H1 (cell line): ENCODE data around the gene CSF3. TPM values are rescaled to one million over a fixed set of nuclear protein-coding genes. Genes with fewer than 3 reads are reported as not detected.

ENCODE experiments used
- CTCF ChIA-PET: fragments of 300-600 bp; sonication (Branson Sonifier 250); formaldehyde crosslinking; loops from one replicate; lab custom pipeline; 2021; ENCODE audit not compliant: partially characterized antibody; lab: Charles Lee
- POLR2A ChIA-PET: fragments of 300-600 bp; sonication (Branson Sonifier 250); formaldehyde crosslinking; loops from one replicate; lab custom pipeline; 2021; ENCODE audit warnings: inconsistent platforms; ENCODE audit not compliant: partially characterized antibody; lab: Charles Lee
- DNase-seq, 2 experiments: peaks; one replicate each; pipeline versions ENCODE4 v3.0.0 to v3.0.0-alpha.2; 2010 to 2022; ENCODE audit warnings: low spot score in 2 of 2, low read depth in 1 of 2, mixed read lengths in 1 of 2
- FAIRE-seq: peaks from 2 replicates; lab custom pipeline; 2011; peaks lifted over from hg19 to GRCh38; lab: Jason Lieb, UNC
- H2AFZ ChIP-seq: 2 replicates; pipeline ENCODE4 v1.8.1; 2012; ENCODE audit warnings: low read length, inconsistent platforms
- H2AK5ac ChIP-seq: 2 replicates; pipeline ENCODE4 v1.6.1; 2013; ENCODE audit warnings: low read depth, low read length
- H2BK120ac ChIP-seq: replicated peaks from 2 replicates; pipeline ENCODE3; 2013; ENCODE audit warnings: low read depth, low read length, inconsistent platforms
- H2BK12ac ChIP-seq: 2 replicates; pipeline ENCODE4 v1.6.1; 2013; ENCODE audit warnings: low read depth, low read length
- H2BK15ac ChIP-seq: 2 replicates; pipeline ENCODE4 v1.6.1; 2013; ENCODE audit warnings: low read length
- H2BK20ac ChIP-seq: 2 replicates; pipeline ENCODE4 v1.6.1; 2013; ENCODE audit warnings: low read length
- H2BK5ac ChIP-seq: 2 replicates; pipeline ENCODE4 v1.6.1; 2013; ENCODE audit warnings: low read depth, low read length
- H3K14ac ChIP-seq: 2 replicates; pipeline ENCODE4 v1.6.1; 2013; ENCODE audit warnings: inconsistent platforms; ENCODE audit not compliant: insufficient read length
- H3K18ac ChIP-seq: 2 replicates; pipeline ENCODE4 v1.6.1; 2013; ENCODE audit warnings: low read length; ENCODE audit errors: extremely low read depth
- H3K23ac ChIP-seq: 2 replicates; pipeline ENCODE4 v1.6.1; 2013; ENCODE audit warnings: inconsistent platforms; ENCODE audit not compliant: insufficient read length
- H3K23me2 ChIP-seq: 2 replicates; pipeline ENCODE4 v1.6.1; 2013; ENCODE audit warnings: low read depth, low read length
- H3K27ac ChIP-seq: 2 replicates; pipeline ENCODE4 v1.6.1; 2011; ENCODE audit warnings: low read depth, low read length, inconsistent platforms
- H3K27me3 ChIP-seq, 4 experiments: replicated peaks in 1 of 4; 1 replicate in 1 of 4; 2 replicates in 3 of 4; pipeline versions ENCODE4 v1.6.1 to v1.8.1; 2011 to 2013; ENCODE audit warnings: low read length in 3 of 4, mild to moderate bottlenecking in 3 of 4, inconsistent platforms in 2 of 4, mixed read lengths in 2 of 4, moderate library complexity in 1 of 4; ENCODE audit not compliant: control insufficient read depth in 3 of 4, insufficient read depth in 3 of 4; ENCODE audit errors: extremely low read depth in 1 of 4
- H3K36me3 ChIP-seq, 4 experiments: 2 replicates each; pipeline versions ENCODE4 v1.6.1 to v1.8.1; 2011 to 2013; ENCODE audit warnings: mild to moderate bottlenecking in 4 of 4, low read length in 3 of 4, moderate library complexity in 2 of 4, control low read depth in 1 of 4, inconsistent platforms in 1 of 4; ENCODE audit not compliant: insufficient read depth in 4 of 4, control insufficient read depth in 2 of 4
- H3K4ac ChIP-seq: replicated peaks from 2 replicates; pipeline ENCODE3; 2013; ENCODE audit warnings: low read length, low read depth, mixed read lengths, inconsistent platforms; ENCODE audit not compliant: insufficient read length
- H3K4me1 ChIP-seq, 4 experiments: replicated peaks in 1 of 4; 1 replicate in 1 of 4; 2 replicates in 3 of 4; pipeline versions ENCODE4 v1.6.1 to v1.8.1; 2011 to 2013; ENCODE audit warnings: low read length in 3 of 4, inconsistent platforms in 2 of 4, mixed read lengths in 1 of 4; ENCODE audit not compliant: insufficient read depth in 4 of 4, control insufficient read depth in 3 of 4
- H3K4me2 ChIP-seq, 2 experiments: 2 replicates each; pipeline versions ENCODE4 v1.6.1 to v1.8.1; 2011 to 2013; ENCODE audit warnings: low read depth in 2 of 2, low read length in 2 of 2, control low read depth in 1 of 2, inconsistent platforms in 1 of 2, mild to moderate bottlenecking in 1 of 2; ENCODE audit not compliant: insufficient read depth in 1 of 2
- H3K4me3 ChIP-seq, 4 experiments: fragments of 200-600, 300-600 bp in 1 of 4; sonication (generic), shearing (Covaris generic), sonication (Bioruptor Twin) in 1 of 4; 2 replicates each; pipeline versions ENCODE4 v1.5.1 to v1.8.1; 2011 to 2016; ENCODE audit warnings: low read length in 4 of 4, low read depth in 3 of 4, control low read depth in 2 of 4, inconsistent platforms in 2 of 4, mild to moderate bottlenecking in 2 of 4, mixed read lengths in 1 of 4, moderate library complexity in 1 of 4; ENCODE audit not compliant: insufficient read depth in 2 of 4; ENCODE audit errors: extremely low read depth in 1 of 4
- H3K56ac ChIP-seq: replicated peaks from 2 replicates; pipeline ENCODE3; 2013; ENCODE audit warnings: low read depth, mild to moderate bottlenecking, mixed read lengths, low read length, inconsistent platforms; ENCODE audit not compliant: insufficient read length
- H3K79me1 ChIP-seq: 2 replicates; pipeline ENCODE4 v1.6.1; 2013; ENCODE audit warnings: low read depth, low read length, control low read depth
- H3K79me2 ChIP-seq, 2 experiments: 2 replicates each; pipeline versions ENCODE4 v1.6.1 to v1.8.1; 2012 to 2013; ENCODE audit warnings: low read length in 2 of 2, mild to moderate bottlenecking in 2 of 2, inconsistent platforms in 1 of 2; ENCODE audit not compliant: insufficient read depth in 2 of 2, control insufficient read depth in 1 of 2
- H3K9ac ChIP-seq, 4 experiments: replicated peaks in 1 of 4; 1 replicate in 1 of 4; 2 replicates in 3 of 4; pipeline versions ENCODE4 v1.6.1 to v1.8.1; 2011 to 2013; ENCODE audit warnings: low read depth in 3 of 4, low read length in 3 of 4, control low read depth in 2 of 4, mild to moderate bottlenecking in 2 of 4, moderate library complexity in 2 of 4, inconsistent platforms in 1 of 4; ENCODE audit errors: extremely low read depth in 1 of 4
- H3K9me3 ChIP-seq, 2 experiments: 2 replicates each; pipeline versions ENCODE4 v1.6.1 to v1.8.1; 2012 to 2013; ENCODE audit warnings: mild to moderate bottlenecking in 2 of 2, moderate library complexity in 2 of 2, control low read depth in 1 of 2, inconsistent platforms in 1 of 2, low read depth in 1 of 2, low read length in 1 of 2, mixed read lengths in 1 of 2; ENCODE audit not compliant: insufficient read depth in 2 of 2
- H4K20me1 ChIP-seq, 2 experiments: replicated peaks in 1 of 2; 2 replicates each; pipeline versions ENCODE3 to v1.8.1; 2011 to 2013; ENCODE audit warnings: inconsistent platforms in 2 of 2, low read length in 2 of 2, mild to moderate bottlenecking in 1 of 2; ENCODE audit not compliant: insufficient read depth in 2 of 2, control insufficient read depth in 1 of 2
- H4K5ac ChIP-seq: 2 replicates; pipeline ENCODE4 v1.6.1; 2013; ENCODE audit warnings: low read length, low read depth, mixed read lengths, inconsistent platforms; ENCODE audit not compliant: insufficient read length
- H4K8ac ChIP-seq: 2 replicates; pipeline ENCODE4 v1.8.0; 2013; ENCODE audit warnings: mild to moderate bottlenecking, moderate library complexity, low read length, inconsistent platforms; ENCODE audit not compliant: insufficient read depth; ENCODE audit errors: extremely low read depth
- H4K91ac ChIP-seq: replicated peaks from 2 replicates; pipeline ENCODE3; 2013; ENCODE audit warnings: low read length, mixed read lengths, inconsistent platforms; ENCODE audit not compliant: insufficient read length
- JUN ChIP-seq: IDR thresholded peaks from 2 replicates; pipeline ENCODE4 v1.6.1; 2011; ENCODE audit warnings: low read depth, mild to moderate bottlenecking, improper control_type of control experiment, low read length
- KDM4A ChIP-seq: IDR thresholded peaks from one replicate; pipeline ENCODE4 v1.7.1; 2012; ENCODE audit warnings: low read depth, mild to moderate bottlenecking, moderate library complexity, low read length, inconsistent platforms; ENCODE audit not compliant: severe bottlenecking
- WGBS, 2 experiments: shearing (Covaris generic) in 1 of 2; methylation state at CpG; one replicate each; pipeline versions ENCODE4 v1.1.6 to v1.1.7; 2013 to 2015; ENCODE audit warnings: low lambda C conversion rate in 2 of 2, mixed read lengths in 2 of 2, inconsistent platforms in 1 of 2, low coverage in 1 of 2, missing lambda C conversion rate in 1 of 2; ENCODE audit not compliant: insufficient replicate concordance in 2 of 2, insufficient coverage in 1 of 2, insufficient read length in 1 of 2; ENCODE audit errors: extremely low coverage in 1 of 2, missing lambda C conversion rate in 1 of 2; 5-methylcytosine and 5-hydroxymethylcytosine counted together
- polyA plus RNA-seq, 7 experiments: library from polyadenylated mRNA; depleted of rRNA in 3 of 7; stranded (reverse) in 5 of 7; unstranded in 2 of 7; fragments of >200 nt in 5 of 7; fragments of 200-250 nt in 2 of 7; gene quantifications; 1 replicate in 5 of 7; 2 replicates in 1 of 7; 4 replicates in 1 of 7; pipeline versions ENCODE4 v1.2.1 to v1.2.3, GENCODE V29; 2011 to 2013; ENCODE audit warnings: missing spikeins in 2 of 7, mixed read lengths in 2 of 7
- total RNA-seq: library from RNA; stranded (reverse); fragmentation: NEBNext Ultra II Directional; extraction: Animal tissue kit (Norgen Biotek cat#: 25700); gene quantifications from 2 replicates; pipeline ENCODE4 v1.2.1, GENCODE V29; 2021

Gene CSF3
- total and polyA plus RNA-seq, 2 of the 8 experiments (the other 6 are each of a cell fraction or from before 2014, with no cell fraction given), result 0.03 TPM; not detected in 1

DNA sequence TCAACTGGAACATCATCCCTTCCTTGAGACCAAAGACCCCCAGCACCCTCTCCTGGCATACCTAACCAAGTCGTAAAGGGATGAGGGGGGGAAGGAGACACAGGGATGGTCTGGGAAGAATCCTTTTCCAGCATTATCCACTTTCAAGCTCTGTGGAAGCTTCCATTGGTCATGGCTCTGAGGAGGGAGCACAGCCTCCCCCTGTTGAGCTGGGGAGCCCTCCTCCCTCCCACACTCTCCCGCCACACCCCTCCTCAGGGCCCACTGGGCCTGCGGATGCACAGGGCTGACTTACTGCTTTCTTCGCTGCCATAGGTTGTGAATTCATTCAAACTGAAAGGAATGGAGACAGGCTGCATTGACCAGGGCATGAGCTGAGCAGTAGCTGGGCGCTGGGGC is 12.4 kb downstream of the CSF3 start:
- no peak overlapping the region for H2BK12ac ChIP-seq
- no peak overlapping the region for H3K4me2 ChIP-seq
- ChIA-PET POLR2A (interaction anchor here (0.8 to 4.8 kb wide), 8 partner anchors 9 to 86 kb away, joined by 3 to 42 read pairs (median 3); partner anchors contain the start of gene CSF3), CTCF (interaction anchor here (0.7 to 29.7 kb wide), 20 partner anchors 10 to 325 kb away, joined by 3 to 876 read pairs (median 5); partner anchors contain the start of genes CSF3, MED24, PSMD3 and THRA)
- no peak overlapping the region for H3K4me3 ChIP-seq
- H3K4ac ChIP-seq, result no peak overlapping the region
- H4K8ac ChIP-seq, result no peak overlapping the region
- no peaks in the 10 kb centered on the region for H3K4me1 ChIP-seq
- no peaks in the 10 kb centered on the region for H3K79me2 ChIP-seq
- H3K23ac ChIP-seq, result no peak overlapping the region
- peaks cover 2% of the 10 kb centered on the region in 2 experiments for H4K20me1 ChIP-seq
- no peaks in the 10 kb centered on the region for H3K79me1 ChIP-seq
- H3K27me3 ChIP-seq, result no peaks in the 10 kb centered on the region
- no peak overlapping the region for H3K27ac ChIP-seq
- no peak for TF ChIP-seq JUN
- no peak for TF ChIP-seq KDM4A
- WGBS, 2 experiments, result 87% methylated on average over 5 of the region's 5 CpGs; no CpG with 5 or more reads in 1 of the 2 experiments
- H2BK15ac ChIP-seq, result no peak overlapping the region
- no peak overlapping the region for H2AK5ac ChIP-seq
- no peaks in the 10 kb centered on the region for H3K9me3 ChIP-seq
- no peak for FAIRE-seq
- no peak overlapping the region for H2BK5ac ChIP-seq
- no peaks in the 10 kb centered on the region for H3K23me2 ChIP-seq
- H2BK120ac ChIP-seq, result no peak overlapping the region
- H3K18ac ChIP-seq, result no peak overlapping the region
- H3K36me3 ChIP-seq, result peaks cover 17 to 49% (median 34%) of the 10 kb centered on the region in 4 experiments
- H3K9ac ChIP-seq, result no peak overlapping the region
- no peak overlapping the region for H2BK20ac ChIP-seq
- no peak for DNase-seq
- H4K5ac ChIP-seq, result no peak overlapping the region
- no peak overlapping the region for H3K14ac ChIP-seq
- H4K91ac ChIP-seq, result no peak overlapping the region
- no peak overlapping the region for H2AFZ ChIP-seq
- no peak overlapping the region for H3K56ac ChIP-seq
